Thymus (tissue), 11 donors: ENCODE results near the gene CHIA. TPM values are rescaled to one million over a fixed set of nuclear protein-coding genes. Genes with fewer than 3 reads are reported as not detected.
A peak's percentile ranks its signal among the peaks of the same experiment; 100 is the strongest.
"Not testable (repeated sequence)": the region's sequence is repeated elsewhere in the genome, so short reads cannot be mapped to it uniquely, and the experiment has no call there.

Experiments
- DNase-seq, 9 donors: peaks; one replicate each; pipeline ENCODE4 v3.0.0-alpha.2; 2013; ENCODE audit warnings: low spot score in 9 of 9, low read depth in 6 of 9, missing footprints in 1 of 9
- H3K27ac ChIP-seq, 2 donors: one replicate each; pipeline ENCODE4 v1.5.1; 2013; ENCODE audit warnings: control low read depth in 1 of 2, low read depth in 1 of 2, low read length in 1 of 2, mild to moderate bottlenecking in 1 of 2, moderate library complexity in 1 of 2
- H3K27me3 ChIP-seq, 2 donors: one replicate each; pipeline ENCODE4 v1.5.1; 2013; ENCODE audit warnings: low read length in 1 of 2; ENCODE audit not compliant: control insufficient read depth in 2 of 2, insufficient read depth in 1 of 2
- H3K36me3 ChIP-seq, 2 donors: one replicate each; pipeline ENCODE4 v1.5.1; 2013; ENCODE audit warnings: low read length in 1 of 2, mild to moderate bottlenecking in 1 of 2, moderate library complexity in 1 of 2; ENCODE audit not compliant: control insufficient read depth in 2 of 2, insufficient read depth in 2 of 2
- H3K4me1 ChIP-seq, 2 donors: one replicate each; pipeline ENCODE4 v1.5.1; 2013; ENCODE audit warnings: low read length in 2 of 2; ENCODE audit not compliant: control insufficient read depth in 2 of 2, insufficient read depth in 2 of 2
- H3K4me3 ChIP-seq, 2 donors: one replicate each; pipeline ENCODE4 v1.5.1; 2013; ENCODE audit warnings: low read length in 2 of 2, control low read depth in 1 of 2, mild to moderate bottlenecking in 1 of 2
- H3K9me3 ChIP-seq, 2 donors: one replicate each; pipeline ENCODE4 v1.5.1; 2013; ENCODE audit warnings: low read length in 1 of 2, mild to moderate bottlenecking in 1 of 2; ENCODE audit not compliant: control insufficient read depth in 2 of 2, insufficient read depth in 1 of 2
- WGBS: extraction: QIAGEN DNeasy Blood & Tissue Kit; methylation state at CpG from one replicate; pipeline ENCODE4 v1.1.7; 2013; 5-methylcytosine and 5-hydroxymethylcytosine counted together
- polyA plus RNA-seq: library from polyadenylated mRNA; stranded (reverse); fragments of 200-250 nt; gene quantifications from one replicate; pipeline ENCODE4 v1.2.3, GENCODE V29; 2013
- total RNA-seq: library from RNA; stranded (reverse); fragments of 120-200 nt; gene quantifications from one replicate; pipeline ENCODE4 v1.2.4, GENCODE V29; 2013
- donor health status: healthy.

Gene CHIA
- total and polyA plus RNA-seq, 2 donors, result 0.05 to 0.30 TPM

GRCh38 chr1:111294390-111294789 lies 3.7 kb downstream of the CHIA start:
- no peak overlapping the region for H3K27ac ChIP-seq
- H3K9me3 ChIP-seq, result peaks cover 0 to 3% of the 10 kb centered on the region in 2 donors
- H3K4me3 ChIP-seq, result no peak overlapping the region
- H3K27me3 ChIP-seq, result no peaks in the 10 kb centered on the region
- H3K36me3 ChIP-seq, result no peaks in the 10 kb centered on the region
- H3K4me1 ChIP-seq, result no peaks in the 10 kb centered on the region
- DNase-seq, result peak in 2 of 9 donors; percentile 6 to 28

- no peaks in the 10 kb centered on the region for H3K4me1 ChIP-seq
- DNase-seq, result no peak
- H3K9me3 ChIP-seq, result no peaks in the 10 kb centered on the region
- no peaks in the 10 kb centered on the region for H3K27me3 ChIP-seq
- no peak overlapping the region for H3K4me3 ChIP-seq
- H3K27ac ChIP-seq, result no peak overlapping the region
- no peaks in the 10 kb centered on the region for H3K36me3 ChIP-seq
- WGBS, result 88% methylated on average over 3 of the region's 3 CpGs
These were observed 11.7 kb downstream of the CHIA start for GRCh38 chr1:111302374-111302773.

GRCh38 chr1:111309690-111310089 lies 19.0 kb downstream of the CHIA start:
- no peaks in the 10 kb centered on the region for H3K36me3 ChIP-seq
- no peaks in the 10 kb centered on the region for H3K9me3 ChIP-seq
- no peaks in the 10 kb centered on the region for H3K27me3 ChIP-seq
- no peak overlapping the region for H3K27ac ChIP-seq
- WGBS, result 43% methylated on average over 2 of the region's 2 CpGs
- no peaks in the 10 kb centered on the region for H3K4me1 ChIP-seq
- no peak overlapping the region for H3K4me3 ChIP-seq
- no peak for DNase-seq

- Histone ChIP-seq H3K27me3 (peaks cover 0 to 2% of the 10 kb centered on the region in 2 donors), H3K27ac (no peak overlapping the region), H3K4me1 (peaks cover 3 to 6% of the 10 kb centered on the region in 2 donors), H3K9me3 (no peaks in the 10 kb centered on the region), H3K4me3 (no peak overlapping the region), H3K36me3 (no peaks in the 10 kb centered on the region)
- DNase-seq, result no peak
- WGBS, result 96% methylated on average over 3 of the region's 3 CpGs
These were observed 27.9 kb downstream of the CHIA start for GRCh38 chr1:111318523-111318922.

GRCh38 chr1:111320066-111320879 lies 29.6 kb downstream of the CHIA start:
- H3K27me3 ChIP-seq, result peaks cover 0 to under 1% of the 10 kb centered on the region in 2 donors
- 90% methylated on average over 12 of the region's 12 CpGs for WGBS

GRCh38 chr1:111323231-111323630 lies 32.6 kb downstream of the CHIA start:
- no peaks in the 10 kb centered on the region for H3K36me3 ChIP-seq
- no peak overlapping the region for H3K4me3 ChIP-seq
- DNase-seq, result no peak
- 97% methylated on average over 1 of the region's 1 CpG for WGBS
- no peaks in the 10 kb centered on the region for H3K27me3 ChIP-seq
- H3K4me1 ChIP-seq, result peaks cover 3 to 6% of the 10 kb centered on the region in 2 donors
- no peak overlapping the region for H3K27ac ChIP-seq
- no peaks in the 10 kb centered on the region for H3K9me3 ChIP-seq

More at GRCh38 chr1:111320066-111320879, 29.6 kb downstream of the CHIA start:
- H3K4me3 ChIP-seq, result no peak overlapping the region
- peak in 3 of 9 donors; percentile 7 to 43 (median 18) for DNase-seq
- H3K4me1 ChIP-seq, result peaks cover 3 to 6% of the 10 kb centered on the region in 2 donors
- H3K9me3 ChIP-seq, result no peaks in the 10 kb centered on the region
- H3K27ac ChIP-seq, result no peak overlapping the region
- H3K36me3 ChIP-seq, result no peaks in the 10 kb centered on the region

GRCh38 chr1:111332190-111332589 lies 41.5 kb downstream of the CHIA start:
- DNase-seq, result no peak
- Histone ChIP-seq H3K27ac (no peak overlapping the region), H3K4me3 (no peak overlapping the region), H3K27me3 (no peaks in the 10 kb centered on the region), H3K36me3 (no peaks in the 10 kb centered on the region), H3K9me3 (no peaks in the 10 kb centered on the region), H3K4me1 (no peaks in the 10 kb centered on the region)
- WGBS, result 98% methylated on average over 1 of the region's 1 CpG

GRCh38 chr1:111334169-111334568 lies 43.5 kb downstream of the CHIA start:
- DNase-seq, result peak in 7 of 9 donors; percentile 17 to 69 (median 46)
- Histone ChIP-seq H3K9me3 (no peaks in the 10 kb centered on the region), H3K4me3 (no peak overlapping the region), H3K4me1 (no peaks in the 10 kb centered on the region), H3K36me3 (no peaks in the 10 kb centered on the region), H3K27me3 (no peaks in the 10 kb centered on the region), H3K27ac (no peak overlapping the region)
- WGBS, result 77% methylated on average over 2 of the region's 2 CpGs

- 97% methylated on average over 15 of the region's 15 CpGs for WGBS
- not testable (repeated sequence) for H3K27ac ChIP-seq, DNase-seq
These were observed 44.7 kb downstream of the CHIA start for GRCh38 chr1:111335214-111335877.

More at GRCh38 chr1:111335214-111335877, 44.7 kb downstream of the CHIA start:
- H3K4me1 ChIP-seq, H3K27me3 ChIP-seq, H3K4me3 ChIP-seq, H3K36me3 ChIP-seq, H3K9me3 ChIP-seq: not testable (repeated sequence)
